SU-DHL-6 (cell line): ENCODE results near the gene FYB1.

Source experiments
- CTCF ChIP-seq: fragments of 200-600 bp; sonication (generic); IDR thresholded peaks from one replicate; pipeline ENCODE4 v1.5.1; 2017; ENCODE audit warnings: antibody characterized with exemption, mild to moderate bottlenecking, low read length, moderate library complexity; ENCODE audit not compliant: insufficient read depth, poor library complexity, severe bottlenecking
- EZH2phosphoT487 ChIP-seq: fragments of 200-600 bp; sonication (generic), shearing (Covaris generic); conservative IDR thresholded peaks from 2 replicates; pipeline ENCODE4 v1.6.1; 2018; ENCODE audit warnings: mild to moderate bottlenecking, antibody characterized with exemption, low read length, moderate library complexity, mixed read lengths

- no peak for TF ChIP-seq CTCF
- no peak for TF ChIP-seq EZH2phosphoT487
Observed at GRCh38 chr5:39225405-39226099, 6.2 kb upstream of the FYB1 start.
